ENCODE results near the gene TPRG1L.

DNA sequence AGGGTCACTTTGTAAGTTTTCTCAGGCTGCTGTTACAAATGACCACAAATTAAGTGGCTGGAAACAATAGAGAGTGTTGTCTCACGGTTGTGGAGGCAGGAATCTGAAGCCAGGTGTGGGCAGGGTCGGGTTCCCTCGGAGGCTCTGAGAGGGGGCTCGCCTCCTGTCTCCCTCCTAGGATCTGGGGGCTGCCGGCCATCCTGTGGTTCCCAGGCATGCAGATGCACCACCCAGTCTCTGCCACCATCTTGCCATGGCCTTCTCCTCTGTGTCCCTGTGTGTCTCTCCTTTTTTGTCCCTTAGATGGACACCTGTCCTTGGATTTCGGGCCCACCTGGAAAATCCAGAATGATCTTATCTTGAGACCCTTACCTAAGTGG is 32.3 kb downstream of the TPRG1L start:
- TF ChIP-seq POLR2A (IDR thresholded peaks at IDR 0.05) (no peak), POLR2AphosphoS5 (IDR thresholded peaks at IDR 0.05) (no peak)
- TF ChIP-seq, protein P1, sequence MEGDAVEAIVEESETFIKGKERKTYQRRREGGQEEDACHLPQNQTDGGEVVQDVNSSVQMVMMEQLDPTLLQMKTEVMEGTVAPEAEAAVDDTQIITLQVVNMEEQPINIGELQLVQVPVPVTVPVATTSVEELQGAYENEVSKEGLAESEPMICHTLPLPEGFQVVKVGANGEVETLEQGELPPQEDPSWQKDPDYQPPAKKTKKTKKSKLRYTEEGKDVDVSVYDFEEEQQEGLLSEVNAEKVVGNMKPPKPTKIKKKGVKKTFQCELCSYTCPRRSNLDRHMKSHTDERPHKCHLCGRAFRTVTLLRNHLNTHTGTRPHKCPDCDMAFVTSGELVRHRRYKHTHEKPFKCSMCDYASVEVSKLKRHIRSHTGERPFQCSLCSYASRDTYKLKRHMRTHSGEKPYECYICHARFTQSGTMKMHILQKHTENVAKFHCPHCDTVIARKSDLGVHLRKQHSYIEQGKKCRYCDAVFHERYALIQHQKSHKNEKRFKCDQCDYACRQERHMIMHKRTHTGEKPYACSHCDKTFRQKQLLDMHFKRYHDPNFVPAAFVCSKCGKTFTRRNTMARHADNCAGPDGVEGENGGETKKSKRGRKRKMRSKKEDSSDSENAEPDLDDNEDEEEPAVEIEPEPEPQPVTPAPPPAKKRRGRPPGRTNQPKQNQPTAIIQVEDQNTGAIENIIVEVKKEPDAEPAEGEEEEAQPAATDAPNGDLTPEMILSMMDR (IDR thresholded peaks at IDR 0.05 in 8 of 11, conservative IDR thresholded peaks at IDR 0.05 in 3 of 11), result no peak

All from spleen (tissue), 7 donors.